GM08714 (cell line): ENCODE data around the gene PROSER1.
"Not testable (repeated sequence)": the region's sequence is repeated elsewhere in the genome, so short reads cannot be mapped to it uniquely, and the experiment has no call there.

Source experiments
- H3K4me3 ChIP-seq: fragments of 200-500 bp; sonication (Bioruptor generic); 2 replicates; pipeline ENCODE4 v1.5.1; 2014; ENCODE audit warnings: mild to moderate bottlenecking, low read length, inconsistent platforms
- ZNF274 ChIP-seq: IDR thresholded peaks from 2 replicates; pipeline ENCODE4 v1.6.1; 2012; ENCODE audit warnings: mild to moderate bottlenecking, low read depth, low read length

Gene PROSER1

GRCh38 chr13:39037880-39038568 lies at the start of gene PROSER1, which contains the start of gene NHLRC3:
PROSER1 (minus strand) TSS chr13:39038089; CDS start chr13:39037242, 847 bp downstream.
NHLRC3 (plus strand) TSS chr13:39038456; CDS start chr13:39038640, 184 bp downstream.
- peak within 1 kb of the TSS; percentile 71 for H3K4me3 ChIP-seq
- TF ChIP-seq ZNF274, result no peak

- H3K4me3 ChIP-seq, result not testable (repeated sequence)
Observed at GRCh38 chr13:39086251-39086945, 48.5 kb upstream of the PROSER1 start.

- H3K4me3 ChIP-seq, result no peak overlapping the region
- TF ChIP-seq ZNF274, result no peak
Observed at GRCh38 chr13:39073983-39074382, 36.1 kb upstream of the PROSER1 start.

- H3K4me3 ChIP-seq, result no peak overlapping the region
- TF ChIP-seq ZNF274, result no peak
Observed at GRCh38 chr13:39072842-39073241, 35.0 kb upstream of the PROSER1 start.

- TF ChIP-seq ZNF274, result no peak
- no peak overlapping the region for H3K4me3 ChIP-seq
Observed at GRCh38 chr13:39062004-39062403, 24.1 kb upstream of the PROSER1 start.

GRCh38 chr13:39058040-39058439 lies 20.2 kb upstream of the PROSER1 start:
- no peak for TF ChIP-seq ZNF274

GRCh38 chr13:39056018-39056417 lies 18.1 kb upstream of the PROSER1 start:
- no peak for TF ChIP-seq ZNF274

More at GRCh38 chr13:39058040-39058439, 20.2 kb upstream of the PROSER1 start:
- H3K4me3 ChIP-seq, result no peak overlapping the region

GRCh38 chr13:39054112-39054511 lies 16.2 kb upstream of the PROSER1 start:
- no peak overlapping the region for H3K4me3 ChIP-seq
- no peak for TF ChIP-seq ZNF274

More at GRCh38 chr13:39056018-39056417, 18.1 kb upstream of the PROSER1 start:
- H3K4me3 ChIP-seq, result no peak overlapping the region

- no peak overlapping the region for H3K4me3 ChIP-seq
- TF ChIP-seq ZNF274, result no peak
Observed at GRCh38 chr13:39052944-39053343, 15.1 kb upstream of the PROSER1 start.

- TF ChIP-seq ZNF274, result no peak
- H3K4me3 ChIP-seq, result no peak overlapping the region
Observed at GRCh38 chr13:39051157-39051556, 13.3 kb upstream of the PROSER1 start.

GRCh38 chr13:39049274-39049673 lies 11.4 kb upstream of the PROSER1 start:
- no peak overlapping the region for H3K4me3 ChIP-seq

GRCh38 chr13:39048806-39049205 lies 10.9 kb upstream of the PROSER1 start:
- no peak overlapping the region for H3K4me3 ChIP-seq
- no peak for TF ChIP-seq ZNF274

More at GRCh38 chr13:39049274-39049673, 11.4 kb upstream of the PROSER1 start:
- TF ChIP-seq ZNF274, result no peak

GRCh38 chr13:39047560-39047959 lies 9.7 kb upstream of the PROSER1 start:
- no peak for TF ChIP-seq ZNF274
- H3K4me3 ChIP-seq, result no peak overlapping the region

- no peak overlapping the region for H3K4me3 ChIP-seq
- TF ChIP-seq ZNF274, result no peak
Observed at GRCh38 chr13:39044536-39044935, 6.6 kb upstream of the PROSER1 start.

- peak overlapping the region; percentile 11; the same call in 1 of the 2 replicates for H3K4me3 ChIP-seq
Observed at GRCh38 chr13:39040206-39040605, 2.3 kb upstream of the PROSER1 start.

More at GRCh38 chr13:39040206-39040605, 2.3 kb upstream of the PROSER1 start:
- no peak for TF ChIP-seq ZNF274
